ENCODE results near the gene IL1RAPL2. TPM values are rescaled to one million over a fixed set of nuclear protein-coding genes. Genes with fewer than 3 reads are reported as not detected.

The IL1RAPL2 gene
- total RNA-seq, 1 donor from 2014 or later: not detected

GRCh38 chrX:105550043-105550663, 984.2 kb downstream of the IL1RAPL2 start:
- no peak for TF ChIP-seq CTCF (IDR thresholded peaks at IDR 0.05; ENCODE audit: borderline replicate concordance)
- Histone ChIP-seq H3K4me3 (no peak overlapping the region), H3K27me3 (ENCODE audit: low read depth) (no peaks in the 10 kb centered on the region), H3K27ac (replicated peaks) (no peak overlapping the region), H3K4me1 (no peaks in the 10 kb centered on the region), H3K36me3 (no peaks in the 10 kb centered on the region), H3K9me3 (replicated peaks) (no peaks in the 10 kb centered on the region)
- intact Hi-C loops (cut with micrococcal nuclease): no loop called here
- no peak for DNase-seq

- Histone ChIP-seq H3K27ac (replicated peaks) (no peak overlapping the region), H3K36me3 (no peaks in the 10 kb centered on the region), H3K4me1 (no peaks in the 10 kb centered on the region), H3K4me3 (no peak overlapping the region), H3K27me3 (ENCODE audit: low read depth) (no peaks in the 10 kb centered on the region), H3K9me3 (replicated peaks) (no peaks in the 10 kb centered on the region)
- DNase-seq: no peak
- TF ChIP-seq CTCF (IDR thresholded peaks at IDR 0.05; ENCODE audit: borderline replicate concordance): no peak
- intact Hi-C loops (cut with micrococcal nuclease): no loop called here
Measured at GRCh38 chrX:105552395-105552794, 986.4 kb downstream of the IL1RAPL2 start.

GRCh38 chrX:105553118-105553517, 987.1 kb downstream of the IL1RAPL2 start:
- DNase-seq: no peak
- H3K4me1 ChIP-seq: no peaks in the 10 kb centered on the region
- H3K36me3 ChIP-seq: no peaks in the 10 kb centered on the region
- no peak overlapping the region for H3K27ac ChIP-seq (replicated peaks)
- H3K27me3 ChIP-seq (ENCODE audit: low read depth): no peaks in the 10 kb centered on the region
- intact Hi-C loops (cut with micrococcal nuclease): no loop called here
- no peak for TF ChIP-seq CTCF (IDR thresholded peaks at IDR 0.05; ENCODE audit: borderline replicate concordance)
- no peak overlapping the region for H3K4me3 ChIP-seq
- no peaks in the 10 kb centered on the region for H3K9me3 ChIP-seq (replicated peaks)

- no peak overlapping the region for H3K4me3 ChIP-seq
- H3K27me3 ChIP-seq (ENCODE audit: low read depth): no peaks in the 10 kb centered on the region
- no peaks in the 10 kb centered on the region for H3K9me3 ChIP-seq (replicated peaks)
- intact Hi-C loops (cut with micrococcal nuclease): no loop called here
- no peaks in the 10 kb centered on the region for H3K4me1 ChIP-seq
- TF ChIP-seq CTCF (IDR thresholded peaks at IDR 0.05; ENCODE audit: borderline replicate concordance): no peak
- H3K27ac ChIP-seq (replicated peaks): no peak overlapping the region
- DNase-seq: no peak
- H3K36me3 ChIP-seq: no peaks in the 10 kb centered on the region
Measured at GRCh38 chrX:105564501-105564900, 998.5 kb downstream of the IL1RAPL2 start.

GRCh38 chrX:105565856-105566255, 999.9 kb downstream of the IL1RAPL2 start:
- Histone ChIP-seq H3K9me3 (replicated peaks) (no peaks in the 10 kb centered on the region), H3K4me3 (no peak overlapping the region), H3K27ac (replicated peaks) (no peak overlapping the region), H3K4me1 (no peaks in the 10 kb centered on the region), H3K36me3 (no peaks in the 10 kb centered on the region), H3K27me3 (ENCODE audit: low read depth) (no peaks in the 10 kb centered on the region)
- no peak for TF ChIP-seq CTCF (IDR thresholded peaks at IDR 0.05; ENCODE audit: borderline replicate concordance)
- intact Hi-C loops (cut with micrococcal nuclease): no loop called here
- DNase-seq: no peak

Data from left ventricle myocardium inferior (tissue), 1 donor.